ENCODE data around the gene ZNF81.

DNA sequence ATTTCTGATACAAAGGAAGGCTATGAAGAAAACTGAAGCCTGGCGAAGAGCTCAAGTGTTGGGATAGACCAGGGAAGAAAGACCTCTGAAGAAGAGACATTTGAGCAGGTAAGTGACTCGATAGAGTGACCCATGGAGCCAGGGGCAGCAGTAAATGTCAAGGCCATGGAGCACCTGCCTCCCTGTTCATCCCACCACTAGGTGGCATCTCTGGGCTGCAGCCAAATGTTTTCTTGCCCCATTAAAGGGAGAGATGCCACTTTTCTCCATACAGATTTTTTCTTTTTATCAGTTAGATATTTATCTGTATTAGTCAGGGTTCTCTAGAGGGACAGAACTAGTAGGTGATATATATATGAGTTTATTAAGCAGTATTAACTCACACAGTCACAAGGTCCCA is 4.9 kb upstream of the ZNF81 start:
- TF ChIP-seq, protein P1, sequence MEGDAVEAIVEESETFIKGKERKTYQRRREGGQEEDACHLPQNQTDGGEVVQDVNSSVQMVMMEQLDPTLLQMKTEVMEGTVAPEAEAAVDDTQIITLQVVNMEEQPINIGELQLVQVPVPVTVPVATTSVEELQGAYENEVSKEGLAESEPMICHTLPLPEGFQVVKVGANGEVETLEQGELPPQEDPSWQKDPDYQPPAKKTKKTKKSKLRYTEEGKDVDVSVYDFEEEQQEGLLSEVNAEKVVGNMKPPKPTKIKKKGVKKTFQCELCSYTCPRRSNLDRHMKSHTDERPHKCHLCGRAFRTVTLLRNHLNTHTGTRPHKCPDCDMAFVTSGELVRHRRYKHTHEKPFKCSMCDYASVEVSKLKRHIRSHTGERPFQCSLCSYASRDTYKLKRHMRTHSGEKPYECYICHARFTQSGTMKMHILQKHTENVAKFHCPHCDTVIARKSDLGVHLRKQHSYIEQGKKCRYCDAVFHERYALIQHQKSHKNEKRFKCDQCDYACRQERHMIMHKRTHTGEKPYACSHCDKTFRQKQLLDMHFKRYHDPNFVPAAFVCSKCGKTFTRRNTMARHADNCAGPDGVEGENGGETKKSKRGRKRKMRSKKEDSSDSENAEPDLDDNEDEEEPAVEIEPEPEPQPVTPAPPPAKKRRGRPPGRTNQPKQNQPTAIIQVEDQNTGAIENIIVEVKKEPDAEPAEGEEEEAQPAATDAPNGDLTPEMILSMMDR (conservative IDR thresholded peaks at IDR 0.05): peak; percentile 76
- no peak for TF ChIP-seq ZFX (IDR thresholded peaks at IDR 0.05)

Measured in C4-2B (cell line).